Activated naive CD4-positive, alpha-beta T cell treated with anti-CD3 and anti-CD28 coated beads, Interleukin-2, amount 50 U/mL, for 16 hours (primary cell): ENCODE measurements around the gene XPO5.
"Not testable (repeated sequence)": the region's sequence is repeated elsewhere in the genome, so short reads cannot be mapped to it uniquely, and the experiment has no call there.

Source experiments
- DNase-seq: peaks from one replicate; pipeline ENCODE4 v3.0.0-alpha.2; 2020

The XPO5 gene

GRCh38 chr6:43582911-43583310 is 7.1 kb upstream of the XPO5 start:
- DNase-seq, result no peak

- DNase-seq, result no peak
Measured at GRCh38 chr6:43579171-43579570, 3.3 kb upstream of the XPO5 start.

GRCh38 chr6:43578748-43579147 is 2.9 kb upstream of the XPO5 start:
- DNase-seq, result no peak

- DNase-seq, result no peak
Measured at GRCh38 chr6:43575105-43575771, 600 bp downstream of the XPO5 start.

- no peak for DNase-seq
Measured at GRCh38 chr6:43572015-43572414, 3.8 kb downstream of the XPO5 start.

- DNase-seq, result no peak
Measured at GRCh38 chr6:43570876-43571441, 4.9 kb downstream of the XPO5 start.

- no peak for DNase-seq
Measured at GRCh38 chr6:43559328-43559727, 16.5 kb downstream of the XPO5 start.

- not testable (repeated sequence) for DNase-seq
Measured at GRCh38 chr6:43557620-43558019, 18.2 kb downstream of the XPO5 start.

- no peak for DNase-seq
Measured at GRCh38 chr6:43547222-43547621, 28.6 kb downstream of the XPO5 start.

- no peak for DNase-seq
Measured at GRCh38 chr6:43544461-43544860, 31.4 kb downstream of the XPO5 start.

- no peak for DNase-seq
Measured at GRCh38 chr6:43541774-43542471, 33.9 kb downstream of the XPO5 start.

GRCh38 chr6:43540507-43540906 is 35.3 kb downstream of the XPO5 start:
- DNase-seq, result no peak

GRCh38 chr6:43539409-43539808 is 36.4 kb downstream of the XPO5 start:
- DNase-seq, result not testable (repeated sequence)

GRCh38 chr6:43538986-43539385 is 36.9 kb downstream of the XPO5 start:
- not testable (repeated sequence) for DNase-seq

GRCh38 chr6:43532201-43532600 is 43.6 kb downstream of the XPO5 start:
- no peak for DNase-seq

GRCh38 chr6:43524483-43524961 is 51.3 kb downstream of the XPO5 start:
- DNase-seq, result no peak

- DNase-seq, result no peak
Measured at GRCh38 chr6:43523284-43523683, 52.6 kb downstream of the XPO5 start.

GRCh38 chr6:43522547-43523261 is 53.1 kb downstream of the XPO5 start:
- DNase-seq, result no peak

GRCh38 chr6:43521836-43522235 is 54.0 kb downstream of the XPO5 start:
- no peak for DNase-seq

GRCh38 chr6:43520097-43520496 is 55.7 kb downstream of the XPO5 start:
- no peak for DNase-seq

- no peak for DNase-seq
Measured at GRCh38 chr6:43517505-43518357, 58.1 kb downstream of the XPO5 start.

GRCh38 chr6:43516697-43517504 is 58.9 kb downstream of the XPO5 start, which contains the start of the genes POLR1C and YIPF3:
Gene POLR1C, plus strand, starts transcription at chr6:43517089. Its CDS starts 21 bp downstream, at chr6:43517110.
Gene YIPF3, minus strand, starts transcription at chr6:43516926. Its CDS starts 119 bp downstream, at chr6:43516807.
- peak; percentile 95 for DNase-seq
